GM12872 (cell line): ENCODE measurements around the gene PLCL2.

Experiments used
- TF ChIP-seq, protein P1 (sequence below): IDR thresholded peaks from 3 replicates; pipeline ENCODE4 v1.5.1; 2011; ENCODE audit warnings: low read depth, mild to moderate bottlenecking, low read length, moderate library complexity; ENCODE audit not compliant: insufficient read depth

PLCL2 gene

GRCh38 chr3:17063596-17063995 is 178.8 kb downstream of the PLCL2 start:
- TF ChIP-seq, protein P1, sequence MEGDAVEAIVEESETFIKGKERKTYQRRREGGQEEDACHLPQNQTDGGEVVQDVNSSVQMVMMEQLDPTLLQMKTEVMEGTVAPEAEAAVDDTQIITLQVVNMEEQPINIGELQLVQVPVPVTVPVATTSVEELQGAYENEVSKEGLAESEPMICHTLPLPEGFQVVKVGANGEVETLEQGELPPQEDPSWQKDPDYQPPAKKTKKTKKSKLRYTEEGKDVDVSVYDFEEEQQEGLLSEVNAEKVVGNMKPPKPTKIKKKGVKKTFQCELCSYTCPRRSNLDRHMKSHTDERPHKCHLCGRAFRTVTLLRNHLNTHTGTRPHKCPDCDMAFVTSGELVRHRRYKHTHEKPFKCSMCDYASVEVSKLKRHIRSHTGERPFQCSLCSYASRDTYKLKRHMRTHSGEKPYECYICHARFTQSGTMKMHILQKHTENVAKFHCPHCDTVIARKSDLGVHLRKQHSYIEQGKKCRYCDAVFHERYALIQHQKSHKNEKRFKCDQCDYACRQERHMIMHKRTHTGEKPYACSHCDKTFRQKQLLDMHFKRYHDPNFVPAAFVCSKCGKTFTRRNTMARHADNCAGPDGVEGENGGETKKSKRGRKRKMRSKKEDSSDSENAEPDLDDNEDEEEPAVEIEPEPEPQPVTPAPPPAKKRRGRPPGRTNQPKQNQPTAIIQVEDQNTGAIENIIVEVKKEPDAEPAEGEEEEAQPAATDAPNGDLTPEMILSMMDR, result no peak

DNA sequence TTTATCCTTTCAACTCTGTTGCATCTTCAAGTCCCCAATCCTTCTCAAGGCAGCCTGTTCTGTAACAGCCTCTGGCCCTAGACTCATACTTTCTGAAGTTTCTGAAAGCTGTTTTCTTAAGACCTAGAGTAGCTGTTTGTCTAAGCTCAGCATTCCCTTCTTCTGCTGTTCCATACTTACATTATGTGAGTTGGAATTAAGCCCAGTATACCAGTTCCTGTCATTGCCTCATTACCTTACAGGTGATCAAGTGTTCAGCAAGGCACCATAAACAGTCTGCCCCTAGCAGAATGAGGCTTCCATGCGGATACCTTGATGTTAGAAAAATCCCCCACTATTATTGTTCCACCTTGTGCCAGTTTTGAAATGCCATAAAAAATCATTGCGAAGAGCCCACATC is 180.6 kb downstream of the PLCL2 start:
- TF ChIP-seq, protein P1, result no peak

- TF ChIP-seq, protein P1, result no peak
These were observed 181.1 kb downstream of the PLCL2 start for GRCh38 chr3:17065881-17066280.

GRCh38 chr3:17069754-17070153 is 185.0 kb downstream of the PLCL2 start:
- TF ChIP-seq, protein P1, result no peak

GRCh38 chr3:17070161-17070959 is 185.6 kb downstream of the PLCL2 start:
- TF ChIP-seq, protein P1, result no peak

GRCh38 chr3:17074559-17074958 is 189.8 kb downstream of the PLCL2 start:
- TF ChIP-seq, protein P1, result no peak

DNA sequence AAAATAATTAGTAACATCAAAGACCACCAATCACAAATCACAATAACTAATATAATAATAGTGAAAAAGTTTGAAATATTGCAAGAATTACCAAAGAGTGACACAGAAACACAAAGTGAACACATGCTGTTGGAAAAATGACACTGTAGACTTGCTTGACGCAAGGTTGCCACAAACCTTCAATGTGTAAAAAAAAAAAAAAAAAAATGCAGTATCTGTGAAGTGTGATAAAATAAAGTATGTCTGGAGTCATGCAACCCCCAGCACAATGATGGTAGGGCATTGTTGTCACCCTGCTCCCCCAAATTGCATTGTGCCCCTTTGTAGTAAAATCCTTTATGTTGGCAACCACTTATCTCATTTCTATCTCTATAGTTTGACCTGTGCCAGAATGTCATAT is 190.6 kb downstream of the PLCL2 start:
- TF ChIP-seq, protein P1, result no peak
